HepG2 (cell line): ENCODE data around the gene MATR3. TPM values are rescaled to one million over a fixed set of nuclear protein-coding genes. Genes with fewer than 3 reads are reported as not detected.

Experiments
- ETV6 ChIP-seq: sonication (generic); formaldehyde crosslinking; conservative IDR thresholded peaks from 2 replicates; pipeline ENCODE4 v1.4.0; 2020; ENCODE audit warnings: missing genetic modification reagents
- RBFOX2 ChIP-seq: fragments of 200-400 bp; formaldehyde crosslinking; IDR thresholded peaks from 2 replicates; pipeline ENCODE4 v1.6.1; 2017; ENCODE audit warnings: low read depth, mild to moderate bottlenecking, low read length
- SAFB2 ChIP-seq: sonication (generic); formaldehyde crosslinking; IDR thresholded peaks from 2 replicates; pipeline ENCODE4 v1.5.1; 2020; ENCODE audit warnings: missing genetic modification reagents, low read depth, mild to moderate bottlenecking, borderline replicate concordance
- ZFX ChIP-seq: sonication (generic); formaldehyde crosslinking; IDR thresholded peaks from 2 replicates; pipeline ENCODE4 v1.4.0; 2020; ENCODE audit warnings: mild to moderate bottlenecking, low read depth, missing genetic modification reagents, moderate library complexity
- ZHX1 ChIP-seq: sonication (generic); formaldehyde crosslinking; IDR thresholded peaks from 2 replicates; pipeline ENCODE4 v1.8.1; 2022; ENCODE audit warnings: low read depth, mild to moderate bottlenecking, missing genetic modification reagents
- ZNF318 ChIP-seq: sonication (generic); formaldehyde crosslinking; IDR thresholded peaks from 2 replicates; pipeline ENCODE4 v1.4.0; 2020; ENCODE audit warnings: mild to moderate bottlenecking, missing genetic modification reagents
- ZNF350 ChIP-seq: sonication (generic); formaldehyde crosslinking; IDR thresholded peaks from 2 replicates; pipeline ENCODE4 v1.4.0; 2020; ENCODE audit warnings: mild to moderate bottlenecking, low read depth, missing genetic modification reagents, borderline replicate concordance
- ZNF503 ChIP-seq: sonication (generic); formaldehyde crosslinking; IDR thresholded peaks from 2 replicates; pipeline ENCODE4 v1.4.0; 2020; ENCODE audit warnings: missing genetic modification reagents
- ZNF704 ChIP-seq: sonication (generic); formaldehyde crosslinking; IDR thresholded peaks from 2 replicates; pipeline ENCODE4 v1.8.1; 2023; ENCODE audit warnings: mild to moderate bottlenecking, inconsistent platforms, moderate library complexity, missing genetic modification reagents, borderline replicate concordance
- ZNF770 ChIP-seq: sonication (generic); formaldehyde crosslinking; IDR thresholded peaks from 2 replicates; pipeline ENCODE4 v1.5.0; 2020; ENCODE audit warnings: mild to moderate bottlenecking, missing genetic modification reagents
- polyA plus RNA-seq, 8 experiments: library from polyadenylated mRNA; depleted of rRNA in 3 of 8; stranded (reverse) in 7 of 8; unstranded in 1 of 8; fragments of >200 nt; fragmentation: Illumina TruSeq in 4 of 8; extraction: Trizol in 4 of 8; gene quantifications; 2 replicates each; pipeline versions ENCODE4 v1.2.1 to v1.2.3, GENCODE V29; 2011 to 2016; ENCODE audit warnings: low read depth in 4 of 8, missing spikeins in 1 of 8, mixed read lengths in 1 of 8; ENCODE audit not compliant: insufficient read depth in 1 of 8
- total RNA-seq, 5 experiments: library from RNA; depleted of rRNA; stranded (reverse); fragments of >200 nt; fragmentation: Illumina TruSeq; extraction: Trizol; gene quantifications; 2 replicates each; pipeline ENCODE4 v1.2.3, GENCODE V29; 2016; ENCODE audit warnings: low read depth in 1 of 5

MATR3 gene
- total and polyA plus RNA-seq, 2 of the 13 experiments (the other 11 are each of a cell fraction or from before 2014, with no cell fraction given) = 94.2 to 341 TPM

- TF ChIP-seq ZNF318 = no peak; the same call in 1 of the 2 replicates
- no peak for TF ChIP-seq ZHX1
- 0 out of 2 replicates have a peak, but pooled peaks have one; percentile 23 for TF ChIP-seq ZNF704 (CRISPR knock-in tag)
- peak; percentile 74 for TF ChIP-seq ZNF770
- TF ChIP-seq SAFB2 (CRISPR knock-in tag) = no peak
- TF ChIP-seq ZNF503 (CRISPR knock-in tag) = no peak; the same call in 1 of the 2 replicates
- TF ChIP-seq ZNF350 (CRISPR knock-in tag) = no peak; the same call in 1 of the 2 replicates
- peak; percentile 90 for TF ChIP-seq ZFX (CRISPR knock-in tag)
- peak; percentile 78; the same call in 1 of the 2 replicates for TF ChIP-seq ETV6 (CRISPR knock-in tag)
- peak; percentile 97 for TF ChIP-seq RBFOX2
These were observed 48.3 kb downstream of the MATR3 start, which contains the start of gene PAIP2 (continued) for GRCh38 chr5:139341689-139342422.
